GM18951 (cell line): Measurements from ENCODE around the gene CLTC.

Source experiments
- POLR2A ChIP-seq: IDR thresholded peaks from 4 replicates; pipeline ENCODE4 v1.6.1; 2011; ENCODE audit warnings: mild to moderate bottlenecking; ENCODE audit not compliant: insufficient read length, insufficient read depth; ENCODE audit errors: extremely low read depth
- in situ Hi-C: fragments of 300-500 bp; cut with MboI; formaldehyde crosslinking; loops from one replicate; pipeline ENCODE4 v1.12.0; 2022; ENCODE audit warnings: low sequenced_read_pairs, mixed read lengths, inconsistent platforms; ENCODE audit not compliant: unreplicated experiment

Gene CLTC

GRCh38 chr17:59676716-59677115, 57.0 kb downstream of the CLTC start:
- in situ Hi-C loops = no loop called here

GRCh38 chr17:59678918-59679317, 59.2 kb downstream of the CLTC start:
- in situ Hi-C loops = no loop called here

More at GRCh38 chr17:59676716-59677115, 57.0 kb downstream of the CLTC start:
- TF ChIP-seq POLR2A = no peak

GRCh38 chr17:59680314-59680713, 60.6 kb downstream of the CLTC start:
- in situ Hi-C loops = no loop called here
- no peak for TF ChIP-seq POLR2A

More at GRCh38 chr17:59678918-59679317, 59.2 kb downstream of the CLTC start:
- no peak for TF ChIP-seq POLR2A

- in situ Hi-C loops = no loop called here
- no peak for TF ChIP-seq POLR2A
Measured at GRCh38 chr17:59683283-59683682, 63.6 kb downstream of the CLTC start.

GRCh38 chr17:59684967-59685366, 65.3 kb downstream of the CLTC start:
- in situ Hi-C loops = no loop called here
- TF ChIP-seq POLR2A = no peak

- no peak for TF ChIP-seq POLR2A
- in situ Hi-C loops = no loop called here
Measured at GRCh38 chr17:59688008-59688407, 68.3 kb downstream of the CLTC start.

GRCh38 chr17:59688496-59688895, 68.8 kb downstream of the CLTC start:
- TF ChIP-seq POLR2A = no peak
- in situ Hi-C loops = no loop called here

GRCh38 chr17:59693582-59693981, 73.9 kb downstream of the CLTC start:
- in situ Hi-C loops = no loop called here
- TF ChIP-seq POLR2A = no peak

- TF ChIP-seq POLR2A = no peak
- in situ Hi-C loops = no loop called here
Measured at GRCh38 chr17:59694344-59694743, 74.6 kb downstream of the CLTC start.

- in situ Hi-C loops = no loop called here
- TF ChIP-seq POLR2A = no peak
Measured at GRCh38 chr17:59695945-59696681, 76.4 kb downstream of the CLTC start.

- in situ Hi-C loops = no loop called here
Measured at GRCh38 chr17:59696682-59697277, 77.1 kb downstream of the CLTC start.

GRCh38 chr17:59698143-59698542, 78.4 kb downstream of the CLTC start:
- TF ChIP-seq POLR2A = no peak
- in situ Hi-C loops = no loop called here

More at GRCh38 chr17:59696682-59697277, 77.1 kb downstream of the CLTC start:
- peak; percentile 21 for TF ChIP-seq POLR2A

GRCh38 chr17:59699218-59699617, 79.5 kb downstream of the CLTC start:
- in situ Hi-C loops = no loop called here
- no peak for TF ChIP-seq POLR2A

GRCh38 chr17:59699786-59700185, 80.1 kb downstream of the CLTC start:
- in situ Hi-C loops = no loop called here
- no peak for TF ChIP-seq POLR2A
